HG03135 (cell line): ENCODE data around the gene PTPRK.
"Not testable (repeated sequence)": the region's sequence is repeated elsewhere in the genome, so short reads cannot be mapped to it uniquely, and the experiment has no call there.

Experiments
- ATAC-seq: cut with Tn5 transposase; IDR thresholded peaks from one replicate; pipeline ENCODE4 v1.9.1; 2021; ENCODE audit warnings: mild to moderate bottlenecking, moderate library complexity; ENCODE audit not compliant: unreplicated experiment

PTPRK gene

GRCh38 chr6:128491610-128492206 lies 28.7 kb downstream of the PTPRK start:
- ATAC-seq = peak; percentile 52

- no peak for ATAC-seq
Measured at GRCh38 chr6:128491100-128491581, 29.3 kb downstream of the PTPRK start.

DNA sequence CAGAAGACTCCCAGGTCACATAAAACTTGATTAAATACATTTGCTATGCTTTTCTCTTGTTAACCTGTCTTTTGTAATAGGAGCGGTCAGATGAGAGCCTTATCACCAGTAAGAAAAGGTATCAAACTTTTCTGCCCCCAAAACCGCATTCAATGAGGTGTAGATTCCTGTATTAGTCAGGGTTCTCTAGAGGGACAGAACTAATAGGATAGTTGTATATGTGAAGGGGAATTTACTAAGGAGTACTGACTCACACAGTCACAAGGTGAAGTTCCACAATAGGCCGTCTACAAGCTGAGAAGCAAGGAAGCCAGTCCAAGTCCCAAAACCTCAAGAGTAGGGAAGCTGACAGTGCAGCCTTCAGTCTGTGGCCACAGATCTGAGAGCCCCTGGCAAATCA lies 32.7 kb downstream of the PTPRK start:
- ATAC-seq = no peak

GRCh38 chr6:128487055-128487454 lies 33.3 kb downstream of the PTPRK start:
- no peak for ATAC-seq

- not testable (repeated sequence) for ATAC-seq
Measured at GRCh38 chr6:128486580-128486979, 33.8 kb downstream of the PTPRK start.

DNA sequence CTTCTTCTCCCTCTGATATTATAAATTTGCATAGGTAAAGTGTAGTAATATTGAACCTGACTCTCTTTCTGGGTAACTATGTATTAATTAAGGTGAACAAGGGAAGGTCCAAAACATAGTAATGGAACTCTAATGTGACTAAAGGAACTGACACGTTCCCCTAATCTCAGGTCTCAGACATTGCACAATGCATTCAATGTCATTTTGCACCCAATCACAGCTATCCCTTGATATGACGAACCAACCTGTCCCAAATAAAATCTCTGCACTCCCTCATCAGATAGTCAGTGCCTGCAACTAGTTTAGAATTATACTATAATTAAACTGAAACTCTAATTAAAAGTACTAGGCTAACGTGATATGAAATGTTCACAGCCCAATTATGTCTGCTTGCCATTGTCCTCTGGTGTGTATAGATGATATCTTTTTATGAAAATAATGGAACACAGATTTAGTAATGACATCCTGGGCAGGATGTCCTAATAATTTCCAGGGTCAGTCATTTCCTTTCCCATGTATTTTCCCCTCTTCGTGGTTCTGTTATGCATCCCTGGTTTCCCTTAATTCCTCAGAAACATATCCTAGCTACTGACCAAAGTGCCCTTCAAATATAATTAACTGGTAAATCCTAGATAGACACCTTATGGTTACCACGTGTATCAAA lies 36.8 kb downstream of the PTPRK start:
- ATAC-seq = no peak

- no peak for ATAC-seq
Measured at GRCh38 chr6:128482642-128483041, 37.8 kb downstream of the PTPRK start.

- ATAC-seq = no peak
Measured at GRCh38 chr6:128479991-128480390, 40.4 kb downstream of the PTPRK start.

- ATAC-seq = no peak
Measured at GRCh38 chr6:128479048-128479666, 41.2 kb downstream of the PTPRK start.

DNA sequence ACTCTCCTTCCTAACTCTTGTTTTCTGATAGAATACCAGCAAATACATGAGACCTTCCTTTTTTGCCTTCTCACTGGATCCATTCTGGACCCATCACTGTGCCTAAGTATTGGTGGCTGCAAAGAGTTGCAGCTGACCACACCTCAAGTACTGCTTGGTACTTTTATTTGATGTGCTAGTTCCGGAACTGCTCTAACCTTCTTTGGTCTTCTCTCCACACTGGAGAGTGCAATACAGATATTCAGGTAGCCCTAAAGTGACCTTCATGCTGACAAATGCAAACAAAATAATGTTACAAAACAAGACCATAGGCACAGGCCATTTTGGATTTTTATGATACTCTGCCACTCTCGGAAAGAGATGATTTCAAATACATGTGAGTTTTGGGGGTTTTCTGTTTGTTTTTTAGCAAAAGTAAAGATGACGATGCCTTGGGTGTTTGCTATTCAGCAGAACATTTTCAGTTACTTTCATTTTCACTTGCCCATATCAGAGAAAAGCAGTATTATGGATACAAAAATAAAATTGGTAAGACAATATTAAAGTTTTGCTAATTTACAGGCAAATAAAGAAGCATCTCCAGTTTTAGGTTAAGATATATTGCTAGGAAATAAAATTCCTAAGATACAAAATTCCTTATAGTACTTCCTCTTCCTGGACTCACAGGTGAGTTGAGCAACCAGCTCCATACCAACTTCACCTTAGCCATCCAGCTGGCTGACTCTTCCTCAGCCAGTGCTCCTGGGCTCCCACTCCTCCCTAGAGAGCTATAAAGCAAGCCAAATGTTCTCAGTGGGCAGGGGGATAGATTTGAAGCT lies 42.0 kb downstream of the PTPRK start:
- ATAC-seq = no peak

- ATAC-seq = no peak
Measured at GRCh38 chr6:128474933-128475332, 45.5 kb downstream of the PTPRK start.

DNA sequence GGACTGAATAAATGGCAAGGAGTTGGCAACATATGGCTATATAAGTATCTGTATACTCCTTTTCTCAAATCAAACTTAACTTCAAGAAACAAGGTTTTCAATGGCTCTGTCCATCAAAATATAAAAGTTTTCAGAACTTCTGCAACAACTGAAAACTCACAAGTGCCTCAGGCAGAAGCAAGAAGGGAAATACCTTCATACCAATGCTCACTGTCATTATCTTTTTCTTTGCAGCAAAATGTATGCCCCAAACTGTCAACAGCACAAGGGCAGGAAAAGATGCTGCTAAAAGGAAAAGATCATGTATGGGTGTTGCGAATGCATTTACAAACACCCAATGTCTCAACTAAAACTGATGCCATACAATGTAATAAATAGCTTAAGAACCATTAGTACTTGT lies 45.9 kb downstream of the PTPRK start:
- ATAC-seq = no peak

DNA sequence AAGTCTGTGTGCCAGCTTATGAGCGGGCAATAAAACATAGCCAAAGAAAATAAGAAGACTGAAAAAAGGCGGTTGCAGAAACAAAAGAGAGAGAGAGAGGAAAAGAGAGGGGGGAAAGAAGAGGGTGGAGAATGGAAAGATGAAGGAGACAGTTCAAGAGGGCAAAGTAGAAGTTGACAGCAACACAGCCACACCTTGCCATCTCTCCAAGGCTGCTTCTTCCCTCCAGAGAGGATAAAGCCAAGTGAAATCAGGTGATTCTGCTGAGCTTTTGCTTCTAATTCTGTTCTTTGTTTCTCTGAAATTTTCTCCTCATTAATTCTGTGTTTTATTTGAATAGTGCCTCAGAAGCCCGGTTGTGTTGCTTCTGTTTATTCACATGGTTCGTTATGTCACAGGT lies 48.5 kb downstream of the PTPRK start:
- no peak for ATAC-seq

DNA sequence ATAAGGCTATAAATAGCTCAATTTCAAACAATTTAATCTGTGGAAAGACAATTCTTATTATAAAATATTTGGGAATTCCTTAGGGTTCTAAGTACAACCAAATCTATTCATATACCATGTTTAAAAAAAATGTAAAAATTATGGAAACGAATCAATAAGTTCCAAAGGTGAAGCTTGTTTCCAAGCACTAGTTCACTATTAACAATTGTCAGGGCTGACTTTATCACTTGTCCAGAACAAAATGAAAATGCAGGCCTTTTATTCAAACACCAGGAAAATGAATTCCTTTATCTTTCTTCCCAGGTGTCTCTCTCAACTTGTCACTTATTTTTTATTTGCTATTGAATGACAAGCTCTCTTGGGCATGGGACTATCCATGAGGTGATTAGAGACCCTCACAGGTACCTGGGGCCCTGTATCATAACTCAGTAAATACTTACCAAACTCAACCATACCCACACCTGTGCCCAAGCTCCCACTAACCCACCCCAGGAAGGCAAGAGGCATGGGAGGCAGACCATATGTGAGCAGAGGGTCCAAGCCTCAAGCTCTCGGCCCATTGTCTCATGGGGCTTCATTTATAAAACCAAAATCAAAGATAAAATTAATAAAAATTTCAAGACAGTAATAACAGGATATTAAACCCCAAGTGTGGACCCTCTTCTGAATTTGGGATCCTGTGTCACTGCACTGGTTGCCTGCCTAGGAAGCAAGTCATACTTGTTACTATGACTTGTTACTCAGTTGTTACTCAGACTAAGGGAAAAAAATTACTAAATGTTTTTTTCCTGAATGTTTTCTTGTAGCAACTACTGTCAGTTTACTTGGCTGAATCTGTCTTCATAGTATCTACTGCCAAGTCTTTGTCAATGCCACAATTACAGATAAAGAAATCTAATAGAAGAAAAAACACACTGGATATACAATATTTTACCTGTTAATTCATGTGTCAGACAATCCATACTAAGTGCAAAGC lies 54.7 kb downstream of the PTPRK start:
- no peak for ATAC-seq

DNA sequence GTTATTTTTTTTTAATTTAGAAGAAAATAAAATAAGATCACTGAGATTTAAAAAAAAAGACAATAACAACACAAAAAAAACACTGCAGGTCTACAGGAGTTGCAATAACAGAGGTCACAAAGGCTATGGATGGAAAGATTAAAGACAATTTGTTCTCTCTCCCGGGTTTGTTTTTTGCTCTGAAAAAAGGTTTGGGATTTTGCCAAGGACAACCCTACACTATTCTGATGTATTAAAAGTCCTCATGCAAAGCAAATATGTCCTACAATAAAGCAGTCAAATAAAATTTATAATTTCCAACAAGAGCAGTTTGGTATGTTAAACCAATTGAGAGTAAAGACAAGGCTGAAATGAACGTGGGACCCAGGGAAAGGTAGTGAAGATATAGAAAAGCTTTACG lies 55.6 kb downstream of the PTPRK start:
- ATAC-seq = no peak

DNA sequence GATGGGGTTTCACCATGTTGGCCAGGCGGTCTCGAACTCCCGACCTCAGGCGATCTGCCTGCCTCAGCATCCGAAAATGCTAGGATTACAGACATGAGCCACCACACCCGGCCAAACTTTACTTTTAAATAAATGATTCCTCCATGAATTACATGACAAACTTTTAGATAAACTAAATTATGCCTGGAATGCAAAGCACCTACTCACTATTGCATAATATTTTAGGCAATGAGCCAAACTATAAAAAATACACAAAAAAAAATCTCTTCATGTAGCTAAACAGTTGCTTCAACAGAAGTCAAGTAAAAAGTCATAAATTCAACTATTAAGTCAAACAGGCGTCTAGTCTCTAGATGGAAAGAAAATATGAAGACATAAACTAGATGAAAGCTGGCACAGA lies 56.5 kb downstream of the PTPRK start:
- no peak for ATAC-seq

- no peak for ATAC-seq
Measured at GRCh38 chr6:128461501-128461900, 58.9 kb downstream of the PTPRK start.

DNA sequence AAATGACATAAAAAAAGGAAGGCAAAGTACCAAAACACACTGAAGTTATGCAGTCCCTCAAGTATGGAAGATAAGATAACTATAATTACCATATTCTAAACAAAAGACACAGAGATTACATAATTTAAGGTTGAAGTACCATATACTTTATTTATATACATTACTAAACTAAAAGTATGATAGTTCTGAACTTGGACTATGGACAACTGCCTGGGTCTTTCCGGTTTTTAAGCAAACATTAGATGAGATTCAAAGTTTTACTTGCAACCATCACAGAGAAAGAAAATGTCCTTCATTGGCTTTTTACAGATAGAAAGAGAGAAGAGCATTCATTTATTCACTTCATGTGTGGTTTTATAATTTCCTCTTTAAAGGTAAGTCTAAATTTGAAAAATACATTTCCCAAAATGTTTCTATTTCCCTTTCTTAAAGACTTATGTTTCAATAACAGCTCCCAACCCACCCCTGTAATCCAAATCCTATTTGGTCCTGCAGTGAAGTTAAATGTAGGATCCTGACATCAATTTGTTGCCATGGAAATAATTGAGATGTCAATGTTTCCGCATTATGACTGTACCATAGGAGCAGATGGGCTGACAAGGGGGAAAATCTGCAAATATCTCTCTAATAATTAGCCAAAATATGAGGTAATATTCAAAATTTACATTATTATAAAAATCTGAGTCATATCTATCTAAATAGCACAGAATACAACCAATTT lies 63.7 kb downstream of the PTPRK start:
- ATAC-seq = no peak

DNA sequence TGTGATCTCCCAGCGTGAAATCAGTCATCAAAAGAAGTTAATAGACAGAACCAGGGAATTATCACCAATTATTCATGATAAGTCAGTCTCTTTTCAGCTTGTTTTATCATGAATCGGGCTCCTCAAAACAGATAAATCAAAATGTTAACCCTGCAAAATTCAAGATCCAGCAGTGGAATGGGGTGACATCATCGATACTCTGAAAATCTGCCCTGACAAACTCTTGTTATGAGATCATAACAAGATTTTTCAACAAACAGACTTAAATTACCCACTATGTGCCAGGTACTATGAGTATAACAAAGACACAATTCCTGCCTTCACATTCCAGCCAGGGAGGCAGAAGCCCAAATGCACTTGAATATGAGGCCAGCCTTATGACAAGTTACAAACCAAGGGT lies 64.4 kb downstream of the PTPRK start:
- no peak for ATAC-seq

GRCh38 chr6:128452713-128453112 lies 67.7 kb downstream of the PTPRK start:
- no peak for ATAC-seq
